ENCODE measurements around the gene SPTLC3. TPM values are rescaled to one million over a fixed set of nuclear protein-coding genes. Genes with fewer than 3 reads are reported as not detected.

SPTLC3 gene
- total RNA-seq, 2 experiments from 2014 or later: 1.1 to 1.2 TPM

DNA sequence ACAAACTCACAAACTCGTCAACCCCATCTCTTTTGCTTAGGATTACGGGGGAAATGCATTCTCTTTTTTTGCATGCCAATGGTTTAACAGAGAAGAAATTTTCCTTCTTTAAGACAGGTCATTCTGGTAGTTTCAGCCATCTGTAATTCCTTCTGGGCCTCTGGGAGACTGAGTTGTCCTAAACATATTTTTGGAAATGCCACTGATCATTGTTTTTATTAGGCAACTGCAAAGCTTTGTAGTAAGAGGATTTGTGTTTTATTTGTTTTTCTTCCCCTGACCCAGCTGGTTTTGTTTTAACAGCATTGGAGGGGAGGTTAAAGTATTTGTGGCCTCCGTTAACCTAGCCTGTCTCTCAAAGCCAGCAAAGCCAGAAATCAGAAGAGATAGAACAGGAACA lies 139.2 kb downstream of the SPTLC3 start:
- CTCF ChIA-PET: interaction anchor here (0.6 kb wide), 1 partner anchor 10 kb away, joined by 3 read pairs; no protein-coding TSS in a partner anchor

GRCh38 chr20:13148402-13148801 lies 139.6 kb downstream of the SPTLC3 start:
- no peak overlapping the region for H3K4me3 Mint-ChIP-seq
- no peaks in the 10 kb centered on the region for H3K36me3 Mint-ChIP-seq (ENCODE audit: low read depth)
- DNase-seq: no peak
- H3K27me3 Mint-ChIP-seq: peaks cover 6% of the 10 kb centered on the region
- POLR2A ChIA-PET: no interaction called here
- no peaks in the 10 kb centered on the region for H3K4me1 Mint-ChIP-seq
- no peak overlapping the region for H3K27ac Mint-ChIP-seq
- CTCF ChIA-PET: interaction anchor here (0.6 kb wide), 1 partner anchor 11 kb away, joined by 3 read pairs; no protein-coding TSS in a partner anchor
- no peaks in the 10 kb centered on the region for H3K9me3 Mint-ChIP-seq

More for the DNA sequence above, 139.2 kb downstream of the SPTLC3 start:
- Mint-ChIP-seq H3K27ac (no peak overlapping the region), H3K36me3 (ENCODE audit: low read depth) (no peaks in the 10 kb centered on the region), H3K9me3 (no peaks in the 10 kb centered on the region), H3K27me3 (peaks cover 6% of the 10 kb centered on the region), H3K4me3 (no peak overlapping the region), H3K4me1 (no peaks in the 10 kb centered on the region)
- DNase-seq: no peak
- POLR2A ChIA-PET: no interaction called here

- Mint-ChIP-seq H3K27ac (no peak overlapping the region), H3K4me1 (no peaks in the 10 kb centered on the region), H3K9me3 (no peaks in the 10 kb centered on the region), H3K36me3 (ENCODE audit: low read depth) (no peaks in the 10 kb centered on the region), H3K27me3 (peaks cover 6% of the 10 kb centered on the region), H3K4me3 (no peak overlapping the region)
- no peak for DNase-seq
- ChIA-PET CTCF (interaction anchor here (0.6 kb wide), 1 partner anchor 11 kb away, joined by 3 read pairs; no protein-coding TSS in a partner anchor), POLR2A (no interaction called here)
Measured at GRCh38 chr20:13148961-13149360, 140.2 kb downstream of the SPTLC3 start.

DNA sequence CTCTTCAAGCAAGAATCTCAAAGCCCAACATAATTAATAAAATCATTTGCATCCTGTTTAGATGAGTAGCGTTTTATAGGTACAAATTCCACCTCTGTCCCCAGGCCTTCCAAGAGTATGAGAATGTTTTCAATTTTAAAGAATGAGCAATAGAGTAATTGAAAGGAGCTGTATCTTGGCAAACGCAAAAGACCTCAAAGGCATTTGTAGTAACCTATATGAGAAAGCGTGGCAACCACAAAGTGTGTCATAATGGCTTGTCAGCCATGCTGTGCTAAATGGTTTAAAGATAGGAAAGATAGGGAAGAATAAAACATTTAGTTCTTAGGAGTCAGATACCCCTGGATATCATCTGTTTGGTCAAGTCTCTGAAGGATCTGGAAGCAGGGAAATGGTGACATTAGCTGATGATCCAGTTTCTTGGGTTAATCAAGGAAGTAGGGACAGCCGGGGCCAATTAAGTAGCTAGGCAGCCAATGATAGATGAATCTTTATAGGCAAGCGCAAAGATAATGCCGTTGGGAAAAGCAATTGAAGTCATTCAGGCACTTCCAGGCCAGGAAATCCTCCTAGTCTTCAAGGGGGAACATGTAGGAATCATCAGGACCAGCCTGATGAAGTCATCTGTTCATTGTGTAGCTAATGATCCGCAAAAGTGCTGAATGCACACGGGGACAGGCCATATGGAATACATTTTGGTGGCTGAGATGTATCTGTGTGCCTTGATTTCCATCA lies 140.8 kb downstream of the SPTLC3 start:
- ChIA-PET POLR2A (no interaction called here), CTCF (no interaction called here)
- DNase-seq: no peak
- Mint-ChIP-seq H3K4me1 (no peaks in the 10 kb centered on the region), H3K4me3 (no peak overlapping the region), H3K36me3 (ENCODE audit: low read depth) (no peaks in the 10 kb centered on the region), H3K27ac (no peak overlapping the region), H3K9me3 (no peaks in the 10 kb centered on the region), H3K27me3 (peaks cover 6% of the 10 kb centered on the region)

DNA sequence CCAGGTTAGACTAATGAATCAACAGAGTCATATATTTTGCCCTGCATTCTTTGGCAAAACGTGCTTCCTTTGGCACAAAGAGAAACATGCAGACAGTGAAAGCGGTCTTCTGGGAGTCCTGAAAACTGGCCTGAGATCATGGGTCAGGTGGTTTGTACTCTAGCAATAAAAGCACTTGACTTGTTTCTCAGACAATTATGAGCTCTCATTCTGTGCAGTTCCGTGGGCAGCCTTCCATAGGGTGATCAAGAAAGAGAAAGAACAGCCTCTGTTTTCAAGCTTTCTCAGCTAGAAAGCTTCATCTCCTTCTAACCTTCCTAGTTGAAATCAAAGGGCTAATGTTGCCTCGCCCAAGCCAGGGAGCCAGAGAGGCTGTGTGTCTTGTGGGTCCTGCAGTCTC lies 149.6 kb downstream of the SPTLC3 start:
- CTCF ChIA-PET: interaction anchor here (0.5 to 0.6 kb wide), 2 partner anchors 135 to 405 kb away, joined by 3 to 5 read pairs; no protein-coding TSS in a partner anchor
- no peaks in the 10 kb centered on the region for H3K27me3 Mint-ChIP-seq

GRCh38 chr20:13159889-13160288 lies 151.1 kb downstream of the SPTLC3 start:
- Mint-ChIP-seq H3K9me3 (no peaks in the 10 kb centered on the region), H3K4me3 (no peak overlapping the region), H3K36me3 (ENCODE audit: low read depth) (no peaks in the 10 kb centered on the region), H3K4me1 (no peaks in the 10 kb centered on the region), H3K27me3 (no peaks in the 10 kb centered on the region), H3K27ac (no peak overlapping the region)
- ChIA-PET CTCF (no interaction called here), POLR2A (no interaction called here)
- no peak for DNase-seq

More for the DNA sequence above, 149.6 kb downstream of the SPTLC3 start:
- DNase-seq: no peak
- POLR2A ChIA-PET: no interaction called here
- Mint-ChIP-seq H3K27ac (no peak overlapping the region), H3K4me3 (no peak overlapping the region), H3K36me3 (ENCODE audit: low read depth) (no peaks in the 10 kb centered on the region), H3K9me3 (no peaks in the 10 kb centered on the region), H3K4me1 (no peaks in the 10 kb centered on the region)

DNA sequence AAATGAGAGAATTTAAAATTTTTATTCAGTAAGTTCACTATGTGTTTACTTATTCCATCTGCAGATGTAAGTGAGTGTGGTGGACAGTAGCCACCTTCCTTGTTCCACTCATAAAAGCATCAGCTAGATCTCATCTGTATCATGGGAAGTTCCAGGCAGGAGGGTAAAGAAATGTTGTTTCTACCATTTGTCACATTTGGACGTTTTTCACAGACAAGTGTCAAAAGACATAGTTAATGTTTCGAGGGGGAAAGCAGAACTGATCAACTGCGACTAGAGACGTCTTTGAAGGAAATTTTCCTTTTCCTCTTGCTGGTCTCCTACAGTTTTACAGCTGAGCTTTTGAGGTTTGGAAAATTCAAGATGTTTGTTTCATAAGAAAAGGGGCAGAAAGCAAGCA lies 156.4 kb downstream of the SPTLC3 start:
- no peaks in the 10 kb centered on the region for H3K27me3 Mint-ChIP-seq
- no peaks in the 10 kb centered on the region for H3K4me1 Mint-ChIP-seq
- CTCF ChIA-PET: interaction anchor here (1.0 kb wide), 1 partner anchor 8 kb away, joined by 5 read pairs; no protein-coding TSS in a partner anchor
- no peak overlapping the region for H3K4me3 Mint-ChIP-seq
- POLR2A ChIA-PET: no interaction called here
- no peaks in the 10 kb centered on the region for H3K9me3 Mint-ChIP-seq
- no peaks in the 10 kb centered on the region for H3K36me3 Mint-ChIP-seq (ENCODE audit: low read depth)
- DNase-seq: no peak
- H3K27ac Mint-ChIP-seq: no peak overlapping the region

GRCh38 chr20:13166011-13166410 lies 157.2 kb downstream of the SPTLC3 start:
- POLR2A ChIA-PET: no interaction called here
- no peaks in the 10 kb centered on the region for H3K4me1 Mint-ChIP-seq
- CTCF ChIA-PET: interaction anchor here (1.0 kb wide), 1 partner anchor 9 kb away, joined by 5 read pairs; no protein-coding TSS in a partner anchor
- no peaks in the 10 kb centered on the region for H3K27me3 Mint-ChIP-seq
- no peak for DNase-seq
- no peaks in the 10 kb centered on the region for H3K36me3 Mint-ChIP-seq (ENCODE audit: low read depth)
- H3K4me3 Mint-ChIP-seq: no peak overlapping the region
- H3K9me3 Mint-ChIP-seq: no peaks in the 10 kb centered on the region
- no peak overlapping the region for H3K27ac Mint-ChIP-seq

DNA sequence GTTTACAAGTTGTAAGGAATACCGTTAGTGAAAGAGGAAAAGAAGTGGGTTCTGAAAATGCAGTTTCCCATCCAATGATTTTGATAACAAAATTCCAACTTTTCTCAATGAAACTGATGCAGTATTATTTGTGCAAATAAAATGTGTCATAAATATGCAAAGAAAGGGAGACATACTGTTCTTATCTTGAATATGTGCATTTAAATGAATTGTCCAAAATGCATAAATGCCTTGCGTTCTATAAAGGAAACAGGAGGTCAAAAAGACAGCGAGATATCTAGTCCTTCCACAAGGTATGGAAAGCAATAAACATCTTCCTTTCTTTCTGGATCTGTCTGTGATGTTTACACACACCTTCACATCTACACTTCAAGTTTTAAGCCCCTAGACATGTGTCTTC lies 157.7 kb downstream of the SPTLC3 start:
- no peak overlapping the region for H3K27ac Mint-ChIP-seq

GRCh38 chr20:13169086-13169485 lies 160.3 kb downstream of the SPTLC3 start:
- no peak for DNase-seq
- Mint-ChIP-seq H3K9me3 (no peaks in the 10 kb centered on the region), H3K36me3 (ENCODE audit: low read depth) (no peaks in the 10 kb centered on the region), H3K27ac (no peak overlapping the region), H3K4me3 (no peak overlapping the region), H3K4me1 (no peaks in the 10 kb centered on the region), H3K27me3 (no peaks in the 10 kb centered on the region)
- ChIA-PET CTCF (no interaction called here), POLR2A (no interaction called here)

More for the DNA sequence above, 157.7 kb downstream of the SPTLC3 start:
- ChIA-PET CTCF (no interaction called here), POLR2A (no interaction called here)
- Mint-ChIP-seq H3K36me3 (ENCODE audit: low read depth) (no peaks in the 10 kb centered on the region), H3K27me3 (no peaks in the 10 kb centered on the region), H3K4me3 (no peak overlapping the region), H3K9me3 (no peaks in the 10 kb centered on the region), H3K4me1 (no peaks in the 10 kb centered on the region)
- no peak for DNase-seq

DNA sequence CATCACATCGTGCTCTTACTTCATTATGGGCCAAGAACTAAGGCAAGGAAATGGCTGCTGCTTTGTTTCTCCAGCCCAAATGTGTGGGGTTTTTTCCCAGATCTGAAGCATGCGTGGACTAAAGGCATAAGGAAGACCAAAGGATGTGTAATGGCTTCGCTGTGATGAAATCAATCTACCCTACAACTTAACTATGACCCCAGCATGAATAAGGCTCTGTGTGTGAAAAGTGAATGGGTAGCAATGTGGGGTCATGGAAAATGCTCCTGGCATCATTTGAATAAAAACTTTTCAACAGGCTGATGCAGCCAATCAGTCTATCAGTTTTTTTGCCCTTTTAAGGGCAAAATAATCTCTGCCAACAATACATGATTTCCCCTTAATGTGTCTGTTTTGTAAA lies 162.0 kb downstream of the SPTLC3 start:
- H3K9me3 Mint-ChIP-seq: peaks cover 2% of the 10 kb centered on the region
- H3K4me1 Mint-ChIP-seq: no peaks in the 10 kb centered on the region
- ChIA-PET POLR2A (no interaction called here), CTCF (no interaction called here)
- no peak overlapping the region for H3K4me3 Mint-ChIP-seq
- no peaks in the 10 kb centered on the region for H3K27me3 Mint-ChIP-seq
- H3K36me3 Mint-ChIP-seq (ENCODE audit: low read depth): no peaks in the 10 kb centered on the region
- DNase-seq: no peak
- H3K27ac Mint-ChIP-seq: no peak overlapping the region

DNA sequence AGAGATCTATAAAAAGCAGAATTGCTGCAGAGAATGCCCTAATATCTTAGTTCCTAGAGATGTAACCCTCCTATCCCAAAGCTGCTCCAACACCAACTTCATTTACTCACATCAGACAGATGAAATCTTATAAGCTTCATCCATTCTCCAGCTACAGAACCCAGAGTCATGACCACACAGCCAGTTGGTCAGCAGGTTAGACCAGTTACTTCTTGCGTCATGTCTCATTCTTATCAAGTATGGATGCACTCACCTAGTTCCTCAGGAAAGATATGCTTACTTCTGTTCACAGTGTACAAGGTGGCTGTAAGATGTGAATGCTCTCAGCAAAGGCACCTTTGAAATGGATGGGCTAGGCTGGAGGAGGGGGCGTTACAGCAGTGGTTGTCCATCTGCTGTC lies 164.4 kb downstream of the SPTLC3 start:
- Mint-ChIP-seq H3K36me3 (ENCODE audit: low read depth) (no peaks in the 10 kb centered on the region), H3K4me1 (no peaks in the 10 kb centered on the region), H3K9me3 (peaks cover 2% of the 10 kb centered on the region), H3K27me3 (peaks cover 5% of the 10 kb centered on the region), H3K27ac (no peak overlapping the region), H3K4me3 (no peak overlapping the region)
- DNase-seq: no peak
- ChIA-PET CTCF (no interaction called here), POLR2A (no interaction called here)

GRCh38 chr20:13174402-13174801 lies 165.6 kb downstream of the SPTLC3 start:
- H3K9me3 Mint-ChIP-seq: peaks cover 2% of the 10 kb centered on the region
- no peak overlapping the region for H3K27ac Mint-ChIP-seq
- H3K4me3 Mint-ChIP-seq: no peak overlapping the region
- ChIA-PET CTCF (interaction anchor here (0.5 kb wide), 1 partner anchor 13 kb away, joined by 4 read pairs; no protein-coding TSS in a partner anchor), POLR2A (no interaction called here)
- no peaks in the 10 kb centered on the region for H3K36me3 Mint-ChIP-seq (ENCODE audit: low read depth)
- DNase-seq: no peak
- no peaks in the 10 kb centered on the region for H3K4me1 Mint-ChIP-seq
- H3K27me3 Mint-ChIP-seq: peaks cover 5% of the 10 kb centered on the region

All from activated CD4-positive, alpha-beta T cell treated with anti-CD3 and anti-CD28 coated beads, Interleukin-2, amount 10 ng/mL, durations not matched to agents 7 days and 5 days (primary cell).